H1 (cell line): ENCODE measurements around the gene TAC4. TPM values are rescaled to one million over a fixed set of nuclear protein-coding genes. Genes with fewer than 3 reads are reported as not detected.

Source experiments
- CHD7 ChIP-seq: fragments of 300-600 bp; sonication (generic); IDR thresholded peaks from 2 replicates; pipeline ENCODE4 v1.7.1; 2012; ENCODE audit warnings: low read length, moderate library complexity, mild to moderate bottlenecking, inconsistent platforms; ENCODE audit not compliant: insufficient replicate concordance
- CREB1 ChIP-seq: IDR thresholded peaks from 2 replicates; pipeline ENCODE4 v1.6.1; 2012; ENCODE audit warnings: inconsistent platforms
- EZH2 ChIP-seq: fragments of 200-600 bp; sonication (generic); IDR thresholded peaks from 2 replicates; pipeline ENCODE4 v1.7.1; 2012; ENCODE audit warnings: low read depth, mild to moderate bottlenecking, moderate library complexity, low read length, inconsistent platforms; ENCODE audit not compliant: severe bottlenecking
- GABPA ChIP-seq: IDR thresholded peaks from 2 replicates; pipeline ENCODE4 v1.6.1; 2011; ENCODE audit warnings: mild to moderate bottlenecking, low read length, moderate library complexity, borderline replicate concordance; ENCODE audit not compliant: insufficient read depth
- HDAC2 ChIP-seq, 2 experiments: fragments of 300-600 bp in 1 of 2; sonication (generic) in 1 of 2; IDR thresholded peaks; 2 replicates each; pipeline ENCODE4 v1.6.1; 2011 to 2012; ENCODE audit warnings: low read depth in 2 of 2, low read length in 2 of 2, mild to moderate bottlenecking in 2 of 2, moderate library complexity in 2 of 2, borderline replicate concordance in 1 of 2, inconsistent platforms in 1 of 2
- HDAC6 ChIP-seq: IDR thresholded peaks from one replicate; pipeline ENCODE4 v1.7.1; 2012; ENCODE audit warnings: low read depth, mild to moderate bottlenecking, inconsistent platforms, low read length, moderate library complexity
- POLR2A ChIP-seq, 2 experiments: IDR thresholded peaks; 1 replicate in 1 of 2; 2 replicates in 1 of 2; pipeline ENCODE4 v1.6.1; 2011; ENCODE audit warnings: low read depth in 2 of 2, low read length in 2 of 2, mild to moderate bottlenecking in 2 of 2; ENCODE audit errors: control extremely low read depth in 1 of 2
- SP4 ChIP-seq: IDR thresholded peaks from 2 replicates; pipeline ENCODE4 v1.6.1; 2012; ENCODE audit warnings: low read length, inconsistent platforms
- TAF1 ChIP-seq: IDR thresholded peaks from 2 replicates; pipeline ENCODE4 v1.6.1; 2011; ENCODE audit warnings: mild to moderate bottlenecking, low read depth, low read length
- TAF7 ChIP-seq: optimal IDR thresholded peaks from 2 replicates; pipeline ENCODE3; 2011; ENCODE audit warnings: low read depth, mild to moderate bottlenecking, inconsistent platforms, low read length, moderate library complexity, borderline replicate concordance
- polyA plus RNA-seq, 7 experiments: library from polyadenylated mRNA; depleted of rRNA in 3 of 7; stranded (reverse) in 5 of 7; unstranded in 2 of 7; fragments of >200 nt in 5 of 7; fragments of 200-250 nt in 2 of 7; gene quantifications; 1 replicate in 5 of 7; 2 replicates in 1 of 7; 4 replicates in 1 of 7; pipeline versions ENCODE4 v1.2.1 to v1.2.3, GENCODE V29; 2011 to 2013; ENCODE audit warnings: missing spikeins in 2 of 7, mixed read lengths in 2 of 7
- total RNA-seq: library from RNA; stranded (reverse); fragmentation: NEBNext Ultra II Directional; extraction: Animal tissue kit (Norgen Biotek cat#: 25700); gene quantifications from 2 replicates; pipeline ENCODE4 v1.2.1, GENCODE V29; 2021

Gene TAC4
- total and polyA plus RNA-seq, 2 of the 8 experiments (the other 6 are each of a cell fraction or from before 2014, with no cell fraction given), result 0.15 TPM; not detected in 1

DNA sequence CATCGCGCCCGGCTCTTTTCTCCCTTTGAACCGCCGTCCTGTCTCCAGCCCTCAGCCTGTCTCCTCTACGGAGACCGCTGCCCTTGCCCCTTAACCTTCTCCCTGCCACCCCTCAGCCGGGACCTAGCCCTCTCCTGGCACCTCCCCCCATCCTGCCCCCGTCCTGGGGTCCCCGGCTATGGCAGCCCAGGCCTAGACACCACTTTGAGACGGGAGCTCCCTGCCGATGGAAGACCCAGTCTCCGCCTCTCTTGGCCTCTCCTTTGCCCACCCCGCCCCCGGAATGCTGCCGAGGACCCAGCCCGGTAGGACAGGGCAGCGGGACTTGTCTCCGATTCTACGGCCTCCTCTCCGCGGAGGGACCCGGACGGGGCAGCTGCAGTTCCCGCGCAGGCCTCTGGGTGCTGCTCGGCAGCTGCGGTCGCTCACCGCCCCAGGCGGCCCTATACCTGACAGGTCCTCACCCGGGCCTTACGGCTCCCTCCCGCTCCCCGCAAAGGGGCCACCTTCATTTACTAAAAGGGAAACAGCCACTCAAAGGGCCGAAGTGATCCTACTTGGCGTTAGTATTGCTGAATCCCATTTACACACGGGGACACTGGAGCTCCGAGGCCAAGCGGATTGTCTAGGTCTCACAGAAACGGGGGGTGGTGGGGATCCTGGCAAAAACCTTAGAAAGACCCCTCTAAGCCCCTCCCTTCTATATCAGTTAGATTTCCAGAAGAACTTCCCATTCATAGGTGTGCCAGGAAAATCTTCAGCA is 32.6 kb upstream of the TAC4 start (continued):
- no peak for TF ChIP-seq CHD7
- peak; percentile 74; the same call in 1 of the 2 replicates for TF ChIP-seq GABPA
- TF ChIP-seq TAF7, result peak; percentile 55
- peak; percentile 52; the same call in 1 of the 2 replicates for TF ChIP-seq CREB1
- TF ChIP-seq EZH2, result no peak
- 0 out of 2 replicates have a peak, but pooled peaks have one; percentile 53 for TF ChIP-seq SP4
- no peak; the same call in 1 of the 2 replicates for TF ChIP-seq TAF1
- TF ChIP-seq POLR2A (IDR thresholded peaks at IDR 0.05; ENCODE audit: control extremely low read depth in 1 of 2, low read depth in 2 of 2, low read length in 2 of 2), result no peak
- no peak for TF ChIP-seq HDAC6
- no peak; a peak in 3 of 4 replicates for TF ChIP-seq HDAC2 (IDR thresholded peaks at IDR 0.05; ENCODE audit: borderline replicate concordance in 1 of 2, low read depth in 2 of 2, low read length in 2 of 2)
